ENCODE data around the gene APBA1.

GRCh38 chr9:69471433-69471832, 200.7 kb downstream of the APBA1 start:
- no peak for TF ChIP-seq POLR2A (IDR thresholded peaks at IDR 0.05)
- TF ChIP-seq CTCF (IDR thresholded peaks at IDR 0.05), result no peak
